ENCODE measurements around the gene RABGAP1.

GRCh38 chr9:123135430-123135829 is 194.6 kb downstream of the RABGAP1 start:
- no peak for TF ChIP-seq CTCF (IDR thresholded peaks at IDR 0.05)
- no peak for TF ChIP-seq POLR2A (IDR thresholded peaks at IDR 0.05)
